DND-41 (cell line): ENCODE results near the gene LMF1.

Experiments used
- EZH2 ChIP-seq: IDR thresholded peaks from 3 replicates; pipeline ENCODE4 v1.6.1; 2012; ENCODE audit warnings: borderline replicate concordance, low read depth, mild to moderate bottlenecking, moderate library complexity, low read length, inconsistent platforms; ENCODE audit not compliant: severe bottlenecking
- TF ChIP-seq, protein P1 (sequence below): IDR thresholded peaks from 2 replicates; pipeline ENCODE4 v1.5.1; 2012; ENCODE audit warnings: borderline replicate concordance, low read length, moderate library complexity, mild to moderate bottlenecking; ENCODE audit not compliant: poor library complexity, severe bottlenecking; ENCODE audit errors: extremely low read depth

DNA sequence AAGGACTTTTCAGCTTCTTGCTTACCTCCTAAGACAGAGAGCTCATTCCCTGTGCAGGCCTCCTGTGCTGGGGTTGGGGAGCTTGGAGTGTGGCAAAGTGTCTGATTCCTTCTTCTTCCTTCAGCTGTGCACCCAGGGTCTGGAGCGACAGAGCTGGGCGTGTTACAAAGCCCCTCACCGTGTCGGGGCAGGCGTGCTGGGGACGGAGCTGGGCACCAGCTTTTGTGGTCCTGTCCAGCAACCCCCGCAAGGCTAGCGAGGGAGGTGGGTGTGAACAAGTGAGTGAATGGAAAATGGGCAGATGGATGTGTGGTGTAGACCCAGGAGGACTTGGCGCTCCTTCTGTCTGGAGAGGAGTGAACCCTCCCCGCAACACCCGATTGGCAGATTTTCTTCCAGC is 34.5 kb upstream of the LMF1 start:
- TF ChIP-seq, protein P1, sequence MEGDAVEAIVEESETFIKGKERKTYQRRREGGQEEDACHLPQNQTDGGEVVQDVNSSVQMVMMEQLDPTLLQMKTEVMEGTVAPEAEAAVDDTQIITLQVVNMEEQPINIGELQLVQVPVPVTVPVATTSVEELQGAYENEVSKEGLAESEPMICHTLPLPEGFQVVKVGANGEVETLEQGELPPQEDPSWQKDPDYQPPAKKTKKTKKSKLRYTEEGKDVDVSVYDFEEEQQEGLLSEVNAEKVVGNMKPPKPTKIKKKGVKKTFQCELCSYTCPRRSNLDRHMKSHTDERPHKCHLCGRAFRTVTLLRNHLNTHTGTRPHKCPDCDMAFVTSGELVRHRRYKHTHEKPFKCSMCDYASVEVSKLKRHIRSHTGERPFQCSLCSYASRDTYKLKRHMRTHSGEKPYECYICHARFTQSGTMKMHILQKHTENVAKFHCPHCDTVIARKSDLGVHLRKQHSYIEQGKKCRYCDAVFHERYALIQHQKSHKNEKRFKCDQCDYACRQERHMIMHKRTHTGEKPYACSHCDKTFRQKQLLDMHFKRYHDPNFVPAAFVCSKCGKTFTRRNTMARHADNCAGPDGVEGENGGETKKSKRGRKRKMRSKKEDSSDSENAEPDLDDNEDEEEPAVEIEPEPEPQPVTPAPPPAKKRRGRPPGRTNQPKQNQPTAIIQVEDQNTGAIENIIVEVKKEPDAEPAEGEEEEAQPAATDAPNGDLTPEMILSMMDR: no peak
- TF ChIP-seq EZH2: no peak
